ENCODE measurements around the gene SLC18B1.

SLC18B1 gene

DNA sequence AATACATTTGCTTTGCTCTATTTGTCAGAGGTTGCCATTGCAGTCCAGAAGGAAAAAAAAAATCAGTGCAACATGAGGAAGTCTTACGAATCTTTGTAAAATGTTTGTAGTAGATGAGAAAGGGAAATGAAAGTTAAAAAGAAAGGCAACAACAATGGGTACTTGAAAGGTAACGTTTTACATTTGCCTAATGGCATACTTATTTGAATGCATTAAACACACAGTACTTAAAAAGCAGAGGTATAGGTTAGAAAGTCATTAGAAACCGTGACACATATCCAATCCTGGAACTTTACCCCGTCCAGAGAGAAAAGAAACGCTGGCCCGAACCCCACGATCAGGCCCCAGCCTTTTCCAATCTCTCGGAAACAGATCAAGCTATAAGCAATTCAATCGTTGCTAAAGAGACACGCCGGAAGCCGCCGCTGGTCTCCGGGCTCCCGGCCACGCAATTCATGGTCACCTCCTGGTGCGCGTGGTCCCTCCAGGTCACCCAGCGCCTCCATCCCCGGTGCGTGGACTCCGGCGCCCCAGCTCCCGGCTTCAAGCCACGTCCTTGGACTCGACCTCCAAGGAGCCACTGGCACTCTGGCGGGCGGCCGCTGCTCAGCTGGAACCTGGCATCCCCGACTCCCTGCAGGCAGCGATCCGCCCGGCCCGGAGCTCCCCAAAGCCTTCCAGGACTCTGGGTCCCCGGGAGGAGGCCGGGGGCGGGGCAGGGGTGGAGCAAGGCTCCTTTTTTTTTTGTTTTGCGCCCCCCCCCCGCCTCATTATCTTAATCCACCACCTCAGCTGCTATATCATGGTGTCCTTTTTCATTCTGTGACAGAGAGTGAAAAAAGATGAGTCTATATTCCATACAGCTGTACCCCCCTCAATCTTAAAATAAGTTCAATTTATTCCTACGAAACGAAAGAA lies at the start of gene SLC18B1:
Gene SLC18B1, minus strand, starts transcription at position 687 of the 918 bp plus-strand sequence. Its CDS starts 181 bp downstream, at position 506.
- peak; percentile 56 for DNase-seq (ENCODE audit: low spot score)

- no peak for DNase-seq (ENCODE audit: low spot score)
Observed at GRCh38 chr6:132843316-132844035, 45.0 kb upstream of the SLC18B1 start.

DNA sequence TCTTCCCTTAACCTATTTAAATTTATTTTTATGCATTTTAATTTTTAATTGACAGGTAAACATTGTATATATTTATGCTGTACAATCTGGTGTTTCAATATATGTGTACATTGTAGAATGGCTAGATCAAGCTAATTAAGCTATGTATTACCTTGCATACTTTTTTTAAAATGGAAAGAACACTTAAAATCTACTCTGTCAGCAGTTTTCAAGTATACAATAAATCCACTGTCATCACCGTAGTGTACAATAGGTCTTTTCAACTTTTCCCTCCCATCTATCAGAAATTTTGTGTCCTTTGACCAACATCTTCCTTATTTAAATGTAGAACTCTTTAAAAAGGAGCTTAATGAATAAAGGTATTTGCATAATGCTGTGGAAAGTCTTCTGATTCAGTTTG lies 43.5 kb upstream of the SLC18B1 start:
- no peak for DNase-seq (ENCODE audit: low spot score)

DNA sequence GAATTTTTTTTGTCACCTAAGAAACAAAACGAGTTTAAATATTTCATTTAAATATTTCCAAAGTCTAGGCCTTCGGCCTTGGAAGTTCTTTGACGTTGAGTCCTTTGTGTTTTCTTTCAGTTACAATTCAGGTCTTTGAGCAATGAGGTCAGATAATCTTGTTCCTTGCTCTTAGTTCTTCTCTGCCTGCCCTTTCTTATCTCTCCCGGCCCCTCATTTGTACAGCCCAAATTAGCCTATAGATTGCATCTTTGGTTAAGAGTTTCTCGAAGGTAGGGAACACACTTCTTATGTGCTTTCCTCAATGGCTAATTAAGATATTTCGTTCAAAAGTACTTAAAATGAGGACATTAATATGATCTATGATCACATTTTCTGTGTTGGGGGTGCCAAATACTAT lies 34.5 kb upstream of the SLC18B1 start:
- DNase-seq (ENCODE audit: low spot score) = no peak

- no peak for DNase-seq (ENCODE audit: low spot score)
Observed at GRCh38 chr6:132830334-132830751, 31.9 kb upstream of the SLC18B1 start.

- DNase-seq (ENCODE audit: low spot score) = peak; percentile 29
Observed at GRCh38 chr6:132820629-132821381, 22.4 kb upstream of the SLC18B1 start.

DNA sequence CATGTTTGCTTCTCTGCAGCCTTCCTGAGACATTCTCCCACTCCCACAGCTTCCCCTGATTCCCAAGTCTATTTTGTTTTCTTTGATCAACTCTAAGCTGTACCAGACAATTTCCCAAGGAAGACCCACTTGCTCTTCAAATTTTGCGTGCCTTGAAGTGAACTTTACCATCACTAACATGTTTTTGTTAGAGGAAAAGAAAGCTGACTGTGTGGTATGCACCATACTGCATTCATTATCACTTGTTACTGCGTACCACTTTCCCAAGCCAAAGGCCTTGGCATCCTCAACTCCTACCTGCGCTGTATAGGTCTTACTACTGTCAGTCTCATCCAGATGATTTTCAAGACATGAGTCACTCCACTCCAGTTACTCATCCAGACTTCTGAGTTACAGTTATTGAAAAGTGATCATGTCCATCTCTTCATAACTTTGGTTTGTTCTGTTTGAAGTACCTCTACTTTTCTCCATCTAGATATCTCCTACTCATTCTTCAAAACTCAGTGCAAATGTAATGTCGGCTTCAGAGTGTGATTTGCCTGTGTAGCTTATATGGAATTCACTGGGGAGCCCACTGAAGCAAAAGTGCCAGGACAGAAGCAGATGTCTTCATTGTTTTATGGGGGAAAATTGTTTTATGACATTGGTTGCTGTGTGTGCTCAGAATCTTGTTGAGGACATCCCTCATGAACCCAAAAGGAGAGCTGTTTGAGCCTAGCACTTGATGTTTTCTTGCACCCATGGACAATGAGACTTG lies 21.1 kb upstream of the SLC18B1 start:
- DNase-seq (ENCODE audit: low spot score) = peak; percentile 43

- DNase-seq (ENCODE audit: low spot score) = peak; percentile 27
Observed at GRCh38 chr6:132818404-132819359, 20.2 kb upstream of the SLC18B1 start.

DNA sequence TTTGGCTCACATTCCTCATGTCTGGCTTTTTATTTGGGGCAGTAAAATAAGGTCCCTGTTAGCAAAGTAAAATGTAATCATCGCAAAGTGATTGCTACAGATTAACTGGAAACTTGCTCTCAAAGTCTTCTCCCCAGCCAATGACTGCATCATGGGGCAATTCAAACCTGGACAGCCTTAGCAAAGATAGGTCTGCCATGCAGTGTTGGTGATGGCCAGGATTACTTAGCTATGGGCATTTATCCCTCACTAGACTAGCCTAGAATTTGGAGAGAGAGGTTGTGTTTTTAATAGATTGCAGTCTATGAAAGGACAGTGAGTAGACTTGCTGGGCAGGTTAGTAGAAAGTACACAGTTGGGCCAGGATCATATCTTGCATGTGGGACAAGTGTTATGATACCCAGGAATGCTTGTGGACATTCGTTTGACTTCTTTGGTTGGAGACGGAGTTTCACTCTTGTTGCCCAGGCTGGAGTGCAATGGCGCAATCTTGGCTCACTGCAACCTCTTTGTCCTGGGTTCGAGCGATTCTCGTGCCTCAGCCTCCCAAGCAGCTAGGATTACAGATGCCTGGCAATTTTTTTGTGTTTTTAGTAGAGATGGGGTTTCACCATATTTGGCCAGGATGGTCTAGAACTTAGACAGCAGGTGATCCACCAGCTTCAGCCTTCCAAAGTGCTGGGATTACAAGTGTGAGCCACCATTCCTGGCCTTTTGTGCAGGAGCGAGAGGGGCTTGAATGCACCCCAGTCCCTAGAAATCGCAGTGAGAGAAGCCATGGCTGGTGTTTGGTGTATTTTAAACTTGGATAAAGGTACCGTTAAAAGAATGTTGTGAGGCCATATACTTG lies 19.3 kb upstream of the SLC18B1 start:
- no peak for DNase-seq (ENCODE audit: low spot score)

DNA sequence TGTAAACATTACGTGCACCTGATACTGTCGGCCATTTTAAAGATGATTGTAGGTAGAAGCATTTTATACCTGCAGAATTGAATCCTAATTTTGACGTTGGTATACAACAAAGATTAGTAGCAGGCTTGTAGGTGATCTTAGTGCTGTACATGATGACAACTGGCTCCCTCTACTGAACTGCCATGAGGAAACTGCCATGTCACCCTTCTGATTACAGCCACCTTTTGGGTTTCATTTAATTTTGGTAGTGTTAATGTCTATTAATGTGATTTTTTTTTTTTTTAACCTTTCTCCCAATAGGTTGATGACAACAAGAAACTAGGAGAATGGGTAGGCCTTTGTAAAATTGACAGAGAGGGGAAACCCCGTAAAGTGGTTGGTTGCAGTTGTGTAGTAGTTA lies 18.2 kb upstream of the SLC18B1 start:
- no peak for DNase-seq (ENCODE audit: low spot score)

- DNase-seq (ENCODE audit: low spot score) = peak; percentile 26
Observed at GRCh38 chr6:132814716-132815570, 16.5 kb upstream of the SLC18B1 start.

DNA sequence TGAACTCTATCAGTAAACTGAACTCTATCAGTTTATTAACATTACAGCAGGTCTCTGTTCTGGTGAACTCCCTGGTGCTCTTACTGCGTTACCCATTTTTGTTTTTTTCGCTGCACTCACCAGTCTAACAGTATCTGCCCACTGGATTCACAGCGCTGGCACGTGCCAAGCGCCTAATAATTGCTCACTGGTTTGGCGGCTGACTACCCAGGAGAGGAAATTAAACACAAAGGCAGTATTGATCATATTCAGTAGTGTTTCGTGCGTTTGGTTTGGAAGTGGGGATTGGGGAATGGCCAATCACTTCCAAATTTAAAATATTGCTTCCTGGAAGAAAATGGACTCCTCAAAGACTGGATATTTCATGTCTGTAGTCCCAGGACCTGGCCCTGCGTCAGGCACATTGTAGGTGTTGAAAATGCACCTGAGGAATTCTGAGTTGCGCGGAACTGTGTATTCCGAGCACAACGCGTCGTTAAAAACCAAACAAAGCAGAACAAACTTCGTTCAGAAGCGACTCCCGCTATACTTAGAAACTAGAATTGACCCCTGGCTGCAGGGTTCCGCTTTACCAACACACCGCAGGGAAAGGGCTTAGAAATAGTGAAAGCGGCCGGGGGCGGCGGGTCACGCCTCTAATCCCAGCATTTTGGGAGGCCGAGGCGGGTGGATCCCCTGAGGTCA lies 14.9 kb upstream of the SLC18B1 start:
- peak; percentile 24 for DNase-seq (ENCODE audit: low spot score)

DNA sequence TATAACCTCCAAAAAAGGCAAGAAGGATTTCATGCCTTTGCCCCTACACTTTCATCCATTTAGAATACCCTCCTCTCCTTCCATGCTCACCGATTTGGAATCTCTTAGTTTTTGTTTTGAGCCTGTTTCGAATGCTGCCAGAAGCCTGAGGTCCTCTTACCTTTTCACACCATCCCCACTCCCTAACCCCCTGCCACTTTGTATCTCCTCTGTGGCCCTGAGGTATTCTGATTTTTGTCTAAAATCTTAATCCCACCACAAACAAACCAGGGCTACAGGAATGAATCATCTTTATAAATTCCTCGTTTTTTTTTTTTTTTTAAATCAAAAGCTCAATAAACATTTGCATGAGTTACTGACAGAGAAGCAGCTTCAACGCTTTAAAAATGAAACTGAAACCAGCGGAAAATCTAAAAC lies 14.3 kb upstream of the SLC18B1 start:
- peak; percentile 39 for DNase-seq (ENCODE audit: low spot score)

DNA sequence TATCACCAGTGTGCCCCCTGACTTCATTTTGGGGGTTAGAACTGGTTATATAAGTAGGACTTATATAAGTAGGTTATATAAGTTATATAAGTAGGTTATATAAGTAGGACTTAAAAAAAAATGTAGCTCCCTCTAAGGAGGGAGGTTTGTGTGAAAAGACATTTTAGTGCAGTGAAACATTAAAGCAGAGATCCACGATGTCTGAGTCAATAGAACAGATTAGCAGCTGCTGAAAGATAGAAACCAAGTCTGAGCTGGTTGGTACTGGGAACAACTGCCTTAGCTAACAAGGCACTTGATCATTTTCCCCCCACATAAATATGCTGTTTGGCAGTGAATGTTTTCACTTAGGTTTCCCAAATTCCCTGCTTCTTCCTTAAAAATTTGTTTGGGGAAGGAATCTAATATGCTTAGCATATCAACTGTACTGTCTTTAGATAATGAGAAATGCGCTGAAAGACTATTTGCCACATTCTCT lies 13.9 kb upstream of the SLC18B1 start:
- peak; percentile 8 for DNase-seq (ENCODE audit: low spot score)

GRCh38 chr6:132811276-132811675 lies 12.8 kb upstream of the SLC18B1 start:
- DNase-seq (ENCODE audit: low spot score) = no peak

DNA sequence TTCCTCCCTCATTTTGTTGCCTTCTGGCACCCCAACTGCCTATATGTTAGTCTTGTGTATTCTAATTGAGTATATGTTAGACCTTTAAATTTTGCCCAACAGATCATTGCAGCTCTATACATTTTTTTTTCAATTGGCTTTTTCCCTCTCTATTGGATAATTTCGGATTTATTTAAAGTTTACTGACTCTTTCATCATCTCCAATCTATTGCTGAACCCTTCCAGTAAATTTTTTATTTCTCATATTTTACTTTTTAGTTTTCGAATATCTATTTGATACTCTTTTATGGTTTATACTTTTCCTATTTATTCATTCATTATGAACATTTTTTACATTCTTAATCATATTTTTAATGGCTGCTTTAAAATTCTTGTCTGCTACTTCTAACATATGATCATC lies 7.1 kb upstream of the SLC18B1 start:
- DNase-seq (ENCODE audit: low spot score) = no peak

- DNase-seq (ENCODE audit: low spot score) = no peak
Observed at GRCh38 chr6:132804251-132804650, 5.8 kb upstream of the SLC18B1 start.

DNA sequence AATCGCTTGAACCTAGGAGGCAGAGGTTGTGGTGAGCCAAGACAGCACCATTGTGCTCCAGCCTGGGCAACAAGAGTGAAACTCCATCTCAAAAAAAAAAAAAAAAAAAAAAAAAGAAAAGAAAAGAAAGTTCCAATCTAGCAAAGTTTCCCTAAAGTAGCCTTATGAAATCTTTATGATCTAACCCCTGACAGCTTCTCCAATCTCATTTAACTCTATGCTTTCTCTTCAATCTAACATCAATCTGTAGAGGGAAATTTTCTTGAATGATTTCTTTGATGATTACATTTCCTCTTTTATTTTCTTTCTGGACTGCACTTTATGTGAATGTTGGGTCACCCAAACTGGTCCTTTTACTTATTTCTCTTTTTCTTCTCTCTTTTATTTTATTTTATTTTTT lies 2.2 kb upstream of the SLC18B1 start:
- no peak for DNase-seq (ENCODE audit: low spot score)

All from LoVo (cell line).